ENCODE measurements around the gene STARD7. TPM values are rescaled to one million over a fixed set of nuclear protein-coding genes. Genes with fewer than 3 reads are reported as not detected.

STARD7 gene
- total and polyA plus RNA-seq, 2 donors (not counting 1 experiment from before 2014, with no cell fraction given), result 35.1 to 133 TPM

DNA sequence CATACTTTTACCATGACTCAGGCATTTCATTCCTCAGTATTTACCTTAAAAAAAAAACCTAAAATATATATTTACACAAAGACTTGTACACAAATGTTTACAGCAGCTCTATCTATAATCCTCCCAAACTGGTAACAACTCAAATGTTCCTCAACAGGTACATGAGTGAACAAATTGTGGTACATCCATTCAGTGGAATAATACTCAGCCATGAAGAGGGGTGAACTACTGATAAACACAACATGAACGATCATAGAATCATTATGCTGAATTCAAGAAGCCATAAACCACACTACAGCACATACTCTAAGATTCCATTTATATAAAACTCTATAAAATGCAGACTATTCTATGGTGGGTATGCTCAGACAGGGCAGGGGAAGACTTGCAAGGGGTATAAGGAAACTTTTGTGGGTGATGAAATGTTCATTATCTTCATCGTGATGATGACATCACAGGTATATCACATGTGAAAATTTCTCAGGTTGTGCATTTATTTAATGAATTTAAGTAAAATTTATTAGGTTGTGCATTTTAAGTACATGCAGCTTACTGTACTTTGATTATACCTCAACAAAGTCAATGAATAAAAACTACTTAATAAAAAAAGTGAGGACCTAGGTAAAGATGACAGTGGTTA, 38.6 kb downstream of the STARD7 start:
- Histone ChIP-seq H3K4me1 (ENCODE audit: control insufficient read depth in 2 of 2, insufficient read depth in 2 of 2, low read length in 2 of 2) (peaks cover 0 to 9% of the 10 kb centered on the region in 2 donors), H3K79me2 (ENCODE audit: control insufficient read depth, insufficient read depth, low read length) (no peaks in the 10 kb centered on the region), H3K27ac (ENCODE audit: low read length in 2 of 2) (no peak overlapping the region), H3K9ac (ENCODE audit: low read length) (no peak overlapping the region), H3K27me3 (replicated peaks in 1 of 4; ENCODE audit: control extremely low read depth in 1 of 4, control insufficient read depth in 3 of 4, insufficient read depth in 4 of 4, low read length in 3 of 4) (no peaks in the 10 kb centered on the region), H2AFZ (ENCODE audit: insufficient read depth, low read depth, low read length, poor library complexity, severe bottlenecking) (no peak overlapping the region), H3K4me2 (replicated peaks; ENCODE audit: low read depth, low read length, poor library complexity, severe bottlenecking) (no peak overlapping the region), H3K9me3 (ENCODE audit: control extremely low read depth in 1 of 3, control insufficient read depth in 2 of 3, insufficient read depth in 1 of 3, low read length in 2 of 3) (peaks cover 0 to 3% (median 2%) of the 10 kb centered on the region in 3 donors), H3K4me3 (ENCODE audit: control extremely low read depth in 1 of 5, extremely low read depth in 1 of 5, insufficient read depth in 1 of 5, low read depth in 2 of 5, low read length in 4 of 5) (no peak overlapping the region), H3K36me3 (replicated peaks in 1 of 2; ENCODE audit: control extremely low read depth in 1 of 2, control insufficient read depth in 1 of 2, extremely low read depth in 1 of 2, insufficient read depth in 2 of 2, low read length in 1 of 2) (no peaks in the 10 kb centered on the region), H4K20me1 (ENCODE audit: control insufficient read depth, insufficient read depth, low read length, poor library complexity, severe bottlenecking) (no peaks in the 10 kb centered on the region)
- no peak for DNase-seq
- H3K4me3 Mint-ChIP-seq, result no peak overlapping the region
- intact Hi-C loops (cut with micrococcal nuclease), result no loop called here
- ATAC-seq (ENCODE audit: low read depth), result no peak
- CTCF ChIA-PET, result interaction anchor here (1.0 to 17.6 kb wide), 2 partner anchors 26 to 95 kb away, joined by 3 to 1065 read pairs; partner anchors contain the start of genes ASTL and DUSP2
- POLR2A ChIA-PET, result no interaction called here
- no peak for TF ChIP-seq EZH2 (IDR thresholded peaks at IDR 0.05; ENCODE audit: borderline replicate concordance, insufficient read depth, low read depth, low read length, poor library complexity, severe bottlenecking)
- TF ChIP-seq, protein P1, sequence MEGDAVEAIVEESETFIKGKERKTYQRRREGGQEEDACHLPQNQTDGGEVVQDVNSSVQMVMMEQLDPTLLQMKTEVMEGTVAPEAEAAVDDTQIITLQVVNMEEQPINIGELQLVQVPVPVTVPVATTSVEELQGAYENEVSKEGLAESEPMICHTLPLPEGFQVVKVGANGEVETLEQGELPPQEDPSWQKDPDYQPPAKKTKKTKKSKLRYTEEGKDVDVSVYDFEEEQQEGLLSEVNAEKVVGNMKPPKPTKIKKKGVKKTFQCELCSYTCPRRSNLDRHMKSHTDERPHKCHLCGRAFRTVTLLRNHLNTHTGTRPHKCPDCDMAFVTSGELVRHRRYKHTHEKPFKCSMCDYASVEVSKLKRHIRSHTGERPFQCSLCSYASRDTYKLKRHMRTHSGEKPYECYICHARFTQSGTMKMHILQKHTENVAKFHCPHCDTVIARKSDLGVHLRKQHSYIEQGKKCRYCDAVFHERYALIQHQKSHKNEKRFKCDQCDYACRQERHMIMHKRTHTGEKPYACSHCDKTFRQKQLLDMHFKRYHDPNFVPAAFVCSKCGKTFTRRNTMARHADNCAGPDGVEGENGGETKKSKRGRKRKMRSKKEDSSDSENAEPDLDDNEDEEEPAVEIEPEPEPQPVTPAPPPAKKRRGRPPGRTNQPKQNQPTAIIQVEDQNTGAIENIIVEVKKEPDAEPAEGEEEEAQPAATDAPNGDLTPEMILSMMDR (IDR thresholded peaks at IDR 0.05), result no peak
- no peak overlapping the region for H3K27ac Mint-ChIP-seq
- H3K4me1 Mint-ChIP-seq, result peaks cover 8% of the 10 kb centered on the region
- no peaks in the 10 kb centered on the region for H3K9me3 Mint-ChIP-seq (ENCODE audit: insufficient read depth)
- no peaks in the 10 kb centered on the region for H3K27me3 Mint-ChIP-seq
- WGBS (ENCODE audit: insufficient coverage), result no CpG with 5 or more reads among the region's 2 CpGs

DNA sequence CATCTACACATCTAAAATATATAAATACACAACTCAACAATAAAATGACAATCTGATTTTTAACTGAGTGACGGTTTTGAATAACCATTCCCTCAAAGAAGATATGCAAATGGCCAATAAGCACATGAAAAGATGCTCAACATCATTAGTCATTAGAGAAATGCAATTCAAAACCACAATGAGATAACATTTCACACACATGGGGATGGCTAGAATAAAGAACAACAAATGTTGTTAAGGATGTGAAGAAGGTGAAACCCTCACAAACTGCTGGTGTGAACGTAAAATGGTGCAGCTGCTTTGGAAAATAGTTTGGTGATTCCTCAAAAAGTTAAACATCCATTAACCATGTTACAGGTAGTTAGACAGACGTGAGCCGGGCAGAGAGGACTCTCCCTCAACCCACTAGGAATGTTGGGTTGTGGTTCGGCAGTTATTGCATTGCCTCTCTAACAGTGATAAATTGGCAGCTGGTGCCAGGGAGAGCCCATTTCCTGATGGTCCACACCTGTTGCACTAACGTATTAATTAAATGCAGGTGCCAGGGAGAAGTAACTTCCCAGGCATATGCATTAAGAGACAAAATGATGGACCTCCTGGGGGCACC, 41.1 kb downstream of the STARD7 start:
- Histone ChIP-seq H3K4me1 (ENCODE audit: control insufficient read depth in 2 of 2, insufficient read depth in 2 of 2, low read length in 2 of 2) (peaks cover 22 to 31% of the 10 kb centered on the region in 2 donors), H3K4me3 (ENCODE audit: control extremely low read depth in 1 of 5, extremely low read depth in 1 of 5, insufficient read depth in 1 of 5, low read depth in 2 of 5, low read length in 4 of 5) (no peak overlapping the region), H2AFZ (ENCODE audit: insufficient read depth, low read depth, low read length, poor library complexity, severe bottlenecking) (no peak overlapping the region), H3K9me3 (ENCODE audit: control extremely low read depth in 1 of 3, control insufficient read depth in 2 of 3, insufficient read depth in 1 of 3, low read length in 2 of 3) (peaks cover 0 to 3% (median 2%) of the 10 kb centered on the region in 3 donors), H3K9ac (ENCODE audit: low read length) (no peak overlapping the region), H3K4me2 (replicated peaks; ENCODE audit: low read depth, low read length, poor library complexity, severe bottlenecking) (no peak overlapping the region), H4K20me1 (ENCODE audit: control insufficient read depth, insufficient read depth, low read length, poor library complexity, severe bottlenecking) (no peaks in the 10 kb centered on the region), H3K27me3 (replicated peaks in 1 of 4; ENCODE audit: control extremely low read depth in 1 of 4, control insufficient read depth in 3 of 4, insufficient read depth in 4 of 4, low read length in 3 of 4) (no peaks in the 10 kb centered on the region), H3K27ac (ENCODE audit: low read length in 2 of 2) (no peak overlapping the region), H3K79me2 (ENCODE audit: control insufficient read depth, insufficient read depth, low read length) (no peaks in the 10 kb centered on the region), H3K36me3 (replicated peaks in 1 of 2; ENCODE audit: control extremely low read depth in 1 of 2, control insufficient read depth in 1 of 2, extremely low read depth in 1 of 2, insufficient read depth in 2 of 2, low read length in 1 of 2) (no peaks in the 10 kb centered on the region)
- intact Hi-C loops (cut with micrococcal nuclease), result no loop called here
- DNase-seq (no peak), ATAC-seq (ENCODE audit: low read depth) (no peak)
- CTCF ChIA-PET, result interaction anchor here (1.5 to 17.6 kb wide), 2 partner anchors 23 to 145 kb away, joined by 3 to 1065 read pairs; partner anchors contain the start of genes ASTL and DUSP2
- WGBS (ENCODE audit: insufficient coverage), result no CpG with 5 or more reads among the region's 6 CpGs
- TF ChIP-seq, protein P1 (IDR thresholded peaks at IDR 0.05), result no peak
- TF ChIP-seq EZH2 (IDR thresholded peaks at IDR 0.05; ENCODE audit: borderline replicate concordance, insufficient read depth, low read depth, low read length, poor library complexity, severe bottlenecking), result no peak
- POLR2A ChIA-PET, result no interaction called here
- H3K27me3 Mint-ChIP-seq, result no peaks in the 10 kb centered on the region
- H3K4me1 Mint-ChIP-seq, result peaks cover 24% of the 10 kb centered on the region
- H3K27ac Mint-ChIP-seq, result no peak overlapping the region
- no peaks in the 10 kb centered on the region for H3K9me3 Mint-ChIP-seq (ENCODE audit: insufficient read depth)
- no peak overlapping the region for H3K4me3 Mint-ChIP-seq

All from B cell (primary cell).